Stimulated activated effector memory CD8-positive, alpha-beta T cell treated with anti-CD3 and anti-CD28 coated beads, Interleukin-12 subunit alpha, Interleukin-12 subunit beta, amount 100 ng/mL, for 72 hours (primary cell): ENCODE results near the gene PPM1K.

ENCODE experiments used
- ATAC-seq: fragments of 150-1000 bp; cut with Tn5 transposase; 2 replicates; pipeline ENCODE4 v1.10.0; 2021
- DNase-seq, 2 donors: peaks; one replicate each; pipeline ENCODE4 v3.0.0; 2021 to 2022; ENCODE audit warnings: low spot score in 2 of 2
- H3K27ac Mint-ChIP-seq: one replicate; pipeline ENCODE4 v1.8.0; 2022; ENCODE audit warnings: mild to moderate bottlenecking, mixed read lengths
- H3K36me3 Mint-ChIP-seq: one replicate; pipeline ENCODE4 v1.8.0; 2022; ENCODE audit warnings: mild to moderate bottlenecking, mixed read lengths
- H3K4me1 Mint-ChIP-seq: one replicate; pipeline ENCODE4 v1.8.0; 2022; ENCODE audit warnings: mixed read lengths
- H3K4me3 Mint-ChIP-seq: one replicate; pipeline ENCODE4 v1.8.0; 2022; ENCODE audit warnings: mild to moderate bottlenecking, mixed read lengths
- H3K9me3 Mint-ChIP-seq: one replicate; pipeline ENCODE4 v1.8.0; 2022; ENCODE audit warnings: mixed read lengths

Gene PPM1K

DNA sequence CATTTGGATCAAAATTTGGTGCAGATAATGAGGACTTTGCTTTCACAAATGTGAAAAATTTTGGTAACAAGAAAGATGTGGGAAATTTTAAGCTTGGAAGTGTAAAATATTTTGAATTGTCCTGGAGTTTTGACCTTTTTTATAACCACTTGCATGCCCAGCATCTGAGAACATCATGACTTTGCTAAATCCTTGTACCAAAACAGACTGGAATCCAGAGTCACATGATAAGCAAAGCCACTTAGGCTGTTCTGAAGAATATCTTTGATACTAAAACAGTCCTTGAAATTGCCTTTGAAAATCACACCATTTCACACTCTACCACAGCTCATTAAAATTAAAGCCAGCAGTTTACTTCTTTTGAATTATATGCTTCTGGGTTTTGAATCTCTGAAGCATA lies 2.5 kb upstream of the PPM1K start:
- H3K4me3 Mint-ChIP-seq, result no peak overlapping the region
- DNase-seq (no peak), ATAC-seq (no peak)
- no peaks in the 10 kb centered on the region for H3K9me3 Mint-ChIP-seq
- peaks cover 16% of the 10 kb centered on the region for H3K36me3 Mint-ChIP-seq
- no peak overlapping the region for H3K27ac Mint-ChIP-seq
- peaks cover 26% of the 10 kb centered on the region for H3K4me1 Mint-ChIP-seq

- Mint-ChIP-seq H3K36me3 (peaks cover 21% of the 10 kb centered on the region), H3K4me3 (peak overlapping the region; percentile 94), H3K9me3 (no peaks in the 10 kb centered on the region), H3K27ac (peak overlapping the region; percentile 98), H3K4me1 (peaks cover 39% of the 10 kb centered on the region)
- DNase-seq, result no peak
- no peak for ATAC-seq
Observed at GRCh38 chr4:88285235-88285653, 883 bp upstream of the PPM1K start.

GRCh38 chr4:88283661-88284438 lies 511 bp downstream of the PPM1K start:
- DNase-seq, result peak; percentile 36 to 80
- H3K4me1 Mint-ChIP-seq, result peaks cover 41% of the 10 kb centered on the region
- peak; percentile 57 for ATAC-seq
- H3K36me3 Mint-ChIP-seq, result peaks cover 22% of the 10 kb centered on the region
- peak overlapping the region; percentile 98 for H3K27ac Mint-ChIP-seq
- peak overlapping the region; percentile 94 for H3K4me3 Mint-ChIP-seq
- H3K9me3 Mint-ChIP-seq, result no peaks in the 10 kb centered on the region

DNA sequence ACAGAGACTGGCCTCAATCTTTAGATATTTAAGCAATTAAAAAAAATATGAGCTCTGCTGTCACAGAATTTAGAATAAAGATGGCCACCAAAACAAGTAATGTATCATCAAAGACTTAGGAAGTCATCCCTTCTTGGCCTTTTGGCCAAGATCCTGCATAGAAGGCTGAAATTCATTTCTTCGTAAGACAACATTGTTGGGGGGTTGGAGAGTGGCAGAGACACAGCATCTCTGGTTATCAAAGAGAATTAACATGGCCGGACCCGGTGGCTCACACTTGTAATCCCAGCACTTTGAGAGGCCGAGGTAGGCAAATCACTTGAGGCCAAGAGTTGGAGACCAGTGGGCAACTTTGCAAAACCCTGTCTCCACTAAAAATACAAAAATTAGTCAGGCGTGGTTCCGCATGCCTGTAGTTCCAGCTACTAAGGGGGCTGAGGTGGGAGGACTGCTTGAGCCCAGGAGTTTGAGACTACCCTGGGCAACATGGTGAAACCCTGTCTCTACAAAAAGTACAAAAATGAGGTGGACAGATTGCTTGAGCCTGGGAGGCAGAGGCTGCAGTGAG lies 4.0 kb downstream of the PPM1K start:
- H3K4me1 Mint-ChIP-seq, result peaks cover 55% of the 10 kb centered on the region

DNA sequence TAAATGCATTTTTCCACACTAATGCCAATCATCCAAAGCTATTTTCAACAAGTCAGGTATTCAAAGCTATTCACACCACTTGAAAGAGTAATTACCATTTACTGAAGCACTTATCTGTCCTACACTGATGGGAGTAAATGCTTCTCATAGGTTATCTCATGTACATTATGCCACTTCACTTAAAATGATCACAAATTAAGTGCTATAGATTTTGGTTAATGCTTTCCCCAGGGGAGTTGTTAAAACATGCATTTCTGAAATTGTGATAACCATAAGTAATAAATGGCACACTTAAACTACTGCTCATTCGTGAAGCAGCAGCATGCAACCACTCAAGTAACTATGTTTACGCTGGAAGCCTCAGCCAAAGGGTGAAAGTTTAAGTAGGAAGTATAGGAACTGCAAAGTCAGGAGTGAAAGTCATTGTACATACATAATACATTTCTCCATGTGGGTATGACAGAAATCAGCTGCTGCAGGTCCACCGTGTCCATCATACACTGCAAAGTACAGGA lies 6.6 kb downstream of the PPM1K start:
- peaks cover 52% of the 10 kb centered on the region for H3K36me3 Mint-ChIP-seq
- H3K9me3 Mint-ChIP-seq, result no peaks in the 10 kb centered on the region
- no peak overlapping the region for H3K4me3 Mint-ChIP-seq
- ATAC-seq (no peak), DNase-seq (no peak)
- H3K27ac Mint-ChIP-seq, result no peak overlapping the region
- H3K4me1 Mint-ChIP-seq, result peaks cover 43% of the 10 kb centered on the region

More for the DNA sequence above, 4.0 kb downstream of the PPM1K start:
- Mint-ChIP-seq H3K27ac (peak overlapping the region; percentile 59), H3K36me3 (peaks cover 45% of the 10 kb centered on the region), H3K4me3 (peak overlapping the region; percentile 37), H3K9me3 (no peaks in the 10 kb centered on the region)
- ATAC-seq (no peak), DNase-seq (no peak)

- Mint-ChIP-seq H3K9me3 (no peaks in the 10 kb centered on the region), H3K4me3 (no peak overlapping the region), H3K36me3 (peaks cover 54% of the 10 kb centered on the region), H3K4me1 (peaks cover 36% of the 10 kb centered on the region), H3K27ac (no peak overlapping the region)
- DNase-seq (no peak), ATAC-seq (no peak)
Observed at GRCh38 chr4:88276952-88277710, 7.2 kb downstream of the PPM1K start.

GRCh38 chr4:88275949-88276515 lies 8.3 kb downstream of the PPM1K start:
- ATAC-seq (no peak), DNase-seq (no peak)
- no peaks in the 10 kb centered on the region for H3K9me3 Mint-ChIP-seq
- H3K27ac Mint-ChIP-seq, result no peak overlapping the region
- peaks cover 61% of the 10 kb centered on the region for H3K36me3 Mint-ChIP-seq
- H3K4me3 Mint-ChIP-seq, result no peak overlapping the region
- peaks cover 28% of the 10 kb centered on the region for H3K4me1 Mint-ChIP-seq

- H3K36me3 Mint-ChIP-seq, result peaks cover 63% of the 10 kb centered on the region
- no peak for DNase-seq
- H3K4me1 Mint-ChIP-seq, result peaks cover 24% of the 10 kb centered on the region
- no peak overlapping the region for H3K4me3 Mint-ChIP-seq
- H3K27ac Mint-ChIP-seq, result no peak overlapping the region
- H3K9me3 Mint-ChIP-seq, result no peaks in the 10 kb centered on the region
- ATAC-seq, result no peak
Observed at GRCh38 chr4:88275516-88275915, 8.8 kb downstream of the PPM1K start.

- DNase-seq (no peak), ATAC-seq (no peak)
- no peak overlapping the region for H3K4me3 Mint-ChIP-seq
- no peak overlapping the region for H3K27ac Mint-ChIP-seq
- H3K36me3 Mint-ChIP-seq, result peaks cover 36% of the 10 kb centered on the region
- no peaks in the 10 kb centered on the region for H3K4me1 Mint-ChIP-seq
- no peaks in the 10 kb centered on the region for H3K9me3 Mint-ChIP-seq
Observed at GRCh38 chr4:88268913-88269312, 15.4 kb downstream of the PPM1K start.

DNA sequence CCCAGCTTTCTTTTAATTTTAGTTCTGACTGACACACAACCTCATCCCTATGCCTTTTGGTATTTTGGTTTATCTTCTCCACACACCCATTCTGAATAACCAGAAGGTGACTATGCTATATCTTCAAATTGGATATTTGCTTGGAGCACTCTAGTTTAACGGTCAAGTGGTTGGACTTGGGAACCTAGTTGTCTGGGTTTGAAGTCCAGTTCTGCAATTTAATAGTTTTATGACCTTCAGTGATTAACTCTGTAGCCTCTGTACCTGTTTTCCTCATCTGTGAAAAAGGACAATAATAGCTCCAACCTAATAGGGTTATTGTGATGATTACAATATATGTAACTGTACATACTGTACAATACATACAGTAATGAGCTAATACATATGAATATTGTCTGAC lies 20.0 kb downstream of the PPM1K start:
- H3K9me3 Mint-ChIP-seq, result no peaks in the 10 kb centered on the region

GRCh38 chr4:88257726-88258125 lies 26.6 kb downstream of the PPM1K start:
- H3K9me3 Mint-ChIP-seq, result no peaks in the 10 kb centered on the region
- no peaks in the 10 kb centered on the region for H3K4me1 Mint-ChIP-seq
- H3K27ac Mint-ChIP-seq, result no peak overlapping the region
- peaks cover 41% of the 10 kb centered on the region for H3K36me3 Mint-ChIP-seq
- H3K4me3 Mint-ChIP-seq, result no peak overlapping the region
- ATAC-seq (no peak), DNase-seq (no peak)

More for the DNA sequence above, 20.0 kb downstream of the PPM1K start:
- Mint-ChIP-seq H3K4me1 (no peaks in the 10 kb centered on the region), H3K36me3 (peaks cover 45% of the 10 kb centered on the region), H3K27ac (no peak overlapping the region), H3K4me3 (no peak overlapping the region)
- ATAC-seq (no peak), DNase-seq (no peak)

DNA sequence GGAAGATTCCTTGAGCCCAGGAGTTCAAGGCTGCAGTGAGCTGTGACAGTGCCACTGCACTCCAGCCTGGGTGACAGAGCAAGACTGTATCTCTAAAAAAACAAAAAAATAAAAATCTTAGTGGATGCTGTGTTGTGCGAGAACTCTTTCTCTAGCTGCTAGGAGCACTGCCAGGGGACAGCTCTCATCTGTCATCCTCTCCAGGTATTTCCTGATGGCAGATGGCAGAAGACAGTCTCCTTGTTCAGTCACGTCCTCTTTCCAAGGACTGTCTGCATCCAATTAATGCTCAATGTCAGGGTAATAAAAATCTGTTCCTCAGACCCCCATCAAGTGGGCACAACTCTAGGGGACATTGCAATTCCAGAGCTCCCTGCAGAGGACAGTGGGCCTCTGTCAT lies 29.2 kb downstream of the PPM1K start:
- no peaks in the 10 kb centered on the region for H3K9me3 Mint-ChIP-seq
- H3K27ac Mint-ChIP-seq, result no peak overlapping the region
- peaks cover 15% of the 10 kb centered on the region for H3K36me3 Mint-ChIP-seq
- ATAC-seq (no peak), DNase-seq (no peak)
- no peaks in the 10 kb centered on the region for H3K4me1 Mint-ChIP-seq
- H3K4me3 Mint-ChIP-seq, result no peak overlapping the region

DNA sequence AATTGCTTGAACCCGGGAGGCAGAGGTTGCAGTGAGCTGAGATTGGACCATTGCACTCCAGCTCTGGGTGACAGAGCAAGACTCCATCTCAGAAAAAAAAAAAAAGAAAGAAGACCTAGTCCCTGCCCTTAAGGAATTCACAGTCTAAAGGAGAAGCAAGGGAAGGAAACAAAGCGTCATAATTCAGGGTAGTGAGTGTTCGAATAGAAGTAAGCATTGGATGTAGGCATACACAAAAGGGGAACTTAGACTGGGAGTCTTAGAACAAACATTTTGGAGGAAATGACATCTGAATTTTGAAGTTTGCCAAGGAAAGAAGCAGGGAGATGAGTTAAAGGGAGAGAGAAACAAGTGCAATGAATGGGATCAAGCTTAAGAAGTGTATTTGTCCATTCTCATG lies 32.4 kb downstream of the PPM1K start:
- no peak overlapping the region for H3K4me3 Mint-ChIP-seq
- H3K36me3 Mint-ChIP-seq, result no peaks in the 10 kb centered on the region
- H3K4me1 Mint-ChIP-seq, result no peaks in the 10 kb centered on the region
- no peak overlapping the region for H3K27ac Mint-ChIP-seq
- DNase-seq, result no peak
- ATAC-seq, result no peak
- H3K9me3 Mint-ChIP-seq, result no peaks in the 10 kb centered on the region

DNA sequence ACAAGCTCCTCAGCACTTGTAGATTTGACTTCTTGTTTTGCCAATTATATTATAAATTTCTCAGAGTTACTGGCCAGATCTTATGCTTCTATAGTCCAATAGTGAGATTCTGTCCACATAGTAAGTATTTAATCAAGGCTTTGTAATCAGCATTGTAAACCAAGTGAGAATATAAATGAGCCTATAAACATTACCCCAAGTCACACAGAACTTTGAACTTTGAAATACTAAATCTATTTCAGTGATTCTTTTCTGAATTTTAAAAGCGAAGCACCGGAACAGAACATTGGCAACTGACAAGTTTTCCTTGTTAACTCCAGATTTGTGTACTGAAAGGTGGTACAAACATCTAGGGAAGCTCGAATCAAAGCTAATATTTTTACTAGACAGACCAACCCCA lies 37.2 kb downstream of the PPM1K start:
- Mint-ChIP-seq H3K27ac (no peak overlapping the region), H3K36me3 (no peaks in the 10 kb centered on the region), H3K4me3 (no peak overlapping the region), H3K4me1 (peaks cover 17% of the 10 kb centered on the region), H3K9me3 (no peaks in the 10 kb centered on the region)
- ATAC-seq, result no peak
- DNase-seq, result no peak

GRCh38 chr4:88246600-88246999 lies 37.8 kb downstream of the PPM1K start:
- Mint-ChIP-seq H3K4me3 (no peak overlapping the region), H3K9me3 (no peaks in the 10 kb centered on the region), H3K36me3 (no peaks in the 10 kb centered on the region), H3K27ac (no peak overlapping the region), H3K4me1 (peaks cover 17% of the 10 kb centered on the region)
- ATAC-seq (no peak), DNase-seq (peak in 1 of 2 donors; percentile 7)
